GM19043 (cell line): ENCODE data around the gene MYG1.
"Not testable (repeated sequence)": the region's sequence is repeated elsewhere in the genome, so short reads cannot be mapped to it uniquely, and the experiment has no call there.

Source experiments
- ATAC-seq: cut with Tn5 transposase; IDR thresholded peaks from one replicate; pipeline ENCODE4 v1.9.1; 2021; ENCODE audit warnings: low read depth; ENCODE audit not compliant: unreplicated experiment

MYG1 gene

GRCh38 chr12:53326460-53327185 lies 27.1 kb downstream of the MYG1 start:
- ATAC-seq = no peak

- ATAC-seq = no peak
Measured at GRCh38 chr12:53327435-53328042, 28.0 kb downstream of the MYG1 start.

- no peak for ATAC-seq
Measured at GRCh38 chr12:53328043-53328435, 28.5 kb downstream of the MYG1 start.

GRCh38 chr12:53330671-53331070 lies 31.2 kb downstream of the MYG1 start:
- no peak for ATAC-seq

GRCh38 chr12:53332339-53332738 lies 32.8 kb downstream of the MYG1 start:
- ATAC-seq = not testable (repeated sequence)

GRCh38 chr12:53332744-53333143 lies 33.2 kb downstream of the MYG1 start:
- ATAC-seq = no peak

GRCh38 chr12:53333289-53333688 lies 33.8 kb downstream of the MYG1 start:
- ATAC-seq = no peak

- no peak for ATAC-seq
Measured at GRCh38 chr12:53333845-53334244, 34.4 kb downstream of the MYG1 start.

- no peak for ATAC-seq
Measured at GRCh38 chr12:53334822-53335221, 35.3 kb downstream of the MYG1 start.

GRCh38 chr12:53336181-53336681 lies 36.7 kb downstream of the MYG1 start, which contains the start of gene SP7:
SP7 (minus strand) TSS chr12:53336354; CDS start chr12:53335646, 708 bp downstream.
- ATAC-seq = no peak

- ATAC-seq = no peak
Measured at GRCh38 chr12:53338017-53338416, 38.5 kb downstream of the MYG1 start.

- ATAC-seq = no peak
Measured at GRCh38 chr12:53338916-53339315, 39.4 kb downstream of the MYG1 start.

GRCh38 chr12:53340398-53340797 lies 40.9 kb downstream of the MYG1 start:
- ATAC-seq = no peak

- no peak for ATAC-seq
Measured at GRCh38 chr12:53343449-53343848, 44.0 kb downstream of the MYG1 start.

GRCh38 chr12:53343969-53344368 lies 44.5 kb downstream of the MYG1 start:
- ATAC-seq = no peak

GRCh38 chr12:53344487-53344823 lies 45.0 kb downstream of the MYG1 start:
- ATAC-seq = no peak

- no peak for ATAC-seq
Measured at GRCh38 chr12:53344824-53345485, 45.5 kb downstream of the MYG1 start.

- ATAC-seq = no peak
Measured at GRCh38 chr12:53345486-53346188, 46.1 kb downstream of the MYG1 start.

- no peak for ATAC-seq
Measured at GRCh38 chr12:53346491-53346890, 47.0 kb downstream of the MYG1 start.

- ATAC-seq = no peak
Measured at GRCh38 chr12:53347905-53348304, 48.4 kb downstream of the MYG1 start.
